ENCODE data around the gene OR9Q1. TPM values are rescaled to one million over a fixed set of nuclear protein-coding genes. Genes with fewer than 3 reads are reported as not detected.

The OR9Q1 gene
- total and polyA plus RNA-seq, 4 donors: not detected

DNA sequence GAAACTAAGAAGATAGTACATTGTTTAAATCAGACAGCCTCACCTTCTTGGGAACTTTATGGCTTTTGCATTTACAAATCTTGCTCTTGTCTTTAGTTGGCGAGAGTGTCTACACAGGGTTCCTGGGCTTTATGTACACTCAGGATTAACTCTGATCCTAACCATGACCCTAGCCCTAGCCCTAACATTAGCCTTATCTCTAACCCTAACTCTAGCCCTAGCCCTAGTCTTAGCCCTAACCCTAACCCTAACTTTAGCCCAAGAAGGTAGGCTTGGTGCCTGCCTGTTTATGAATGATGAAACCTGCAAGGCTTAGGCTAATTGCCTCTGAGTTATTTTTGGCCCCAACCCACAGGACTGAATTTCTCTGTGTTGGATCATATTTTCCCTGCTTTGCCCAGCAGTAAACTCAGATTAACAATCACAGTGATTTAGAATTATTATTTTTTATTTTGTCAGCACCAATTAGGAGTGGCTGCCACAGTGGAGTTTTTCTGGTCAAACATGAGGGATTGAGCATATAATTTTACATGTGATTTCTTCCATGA, 44.1 kb upstream of the OR9Q1 start (continued):
- TF ChIP-seq CTCF (IDR thresholded peaks at IDR 0.05; ENCODE audit: low read depth, low read length, missing input control): no peak

DNA sequence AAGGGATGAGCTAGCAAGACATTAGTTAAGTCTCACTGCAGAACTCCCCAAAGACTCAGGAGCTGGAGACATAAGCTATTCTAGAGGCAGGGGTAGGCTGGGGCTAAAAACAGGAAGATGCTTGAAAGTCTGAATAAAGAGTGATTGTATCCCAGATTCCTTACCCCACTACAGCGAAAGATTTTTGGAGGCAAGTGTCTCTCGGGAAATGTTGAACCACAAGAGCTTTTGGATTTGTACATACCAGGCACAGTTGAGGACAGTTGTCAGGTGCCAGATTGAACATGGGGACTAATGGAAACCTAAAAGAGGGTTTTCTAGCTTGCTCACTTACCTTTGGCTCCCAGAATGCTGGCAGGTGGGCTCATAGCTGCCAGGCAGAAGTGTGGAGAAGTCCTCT, 43.5 kb upstream of the OR9Q1 start:
- Histone ChIP-seq H3K27me3 (ENCODE audit: control insufficient read depth in 4 of 4, insufficient read depth in 4 of 4, low read length in 3 of 4) (peaks cover 0 to 2% (median under 1%) of the 10 kb centered on the region in 4 donors), H3K4me1 (ENCODE audit: control insufficient read depth in 4 of 4, insufficient read depth in 4 of 4, low read length in 3 of 4) (no peaks in the 10 kb centered on the region), H3K9ac (ENCODE audit: low read depth in 1 of 2, low read length in 2 of 2) (no peak overlapping the region), H3K27ac (ENCODE audit: low read depth in 1 of 2, low read length in 2 of 2) (no peak overlapping the region), H3K9me3 (ENCODE audit: control insufficient read depth in 4 of 4, low read length in 3 of 4) (no peaks in the 10 kb centered on the region), H3K4me3 (ENCODE audit: low read depth in 1 of 3, low read length in 3 of 3) (no peak overlapping the region), H3K36me3 (ENCODE audit: control insufficient read depth in 4 of 4, insufficient read depth in 3 of 4, low read depth in 1 of 4, low read length in 3 of 4) (no peaks in the 10 kb centered on the region)
- DNase-seq (ENCODE audit: low spot score): no peak
- 90% methylated on average over 2 of the region's 2 CpGs for WGBS
- TF ChIP-seq YY1 (IDR thresholded peaks at IDR 0.05): no peak
- TF ChIP-seq CTCF (IDR thresholded peaks at IDR 0.05; ENCODE audit: low read depth, low read length, missing input control): no peak
- no peak for TF ChIP-seq FOXA2 (IDR thresholded peaks at IDR 0.05)
- no peak for TF ChIP-seq TAF1 (conservative IDR thresholded peaks at IDR 0.05)
- TF ChIP-seq NR2F2 (IDR thresholded peaks at IDR 0.05): no peak
- no peak for TF ChIP-seq FOXA1 (IDR thresholded peaks at IDR 0.05)
- TF ChIP-seq, protein P1, sequence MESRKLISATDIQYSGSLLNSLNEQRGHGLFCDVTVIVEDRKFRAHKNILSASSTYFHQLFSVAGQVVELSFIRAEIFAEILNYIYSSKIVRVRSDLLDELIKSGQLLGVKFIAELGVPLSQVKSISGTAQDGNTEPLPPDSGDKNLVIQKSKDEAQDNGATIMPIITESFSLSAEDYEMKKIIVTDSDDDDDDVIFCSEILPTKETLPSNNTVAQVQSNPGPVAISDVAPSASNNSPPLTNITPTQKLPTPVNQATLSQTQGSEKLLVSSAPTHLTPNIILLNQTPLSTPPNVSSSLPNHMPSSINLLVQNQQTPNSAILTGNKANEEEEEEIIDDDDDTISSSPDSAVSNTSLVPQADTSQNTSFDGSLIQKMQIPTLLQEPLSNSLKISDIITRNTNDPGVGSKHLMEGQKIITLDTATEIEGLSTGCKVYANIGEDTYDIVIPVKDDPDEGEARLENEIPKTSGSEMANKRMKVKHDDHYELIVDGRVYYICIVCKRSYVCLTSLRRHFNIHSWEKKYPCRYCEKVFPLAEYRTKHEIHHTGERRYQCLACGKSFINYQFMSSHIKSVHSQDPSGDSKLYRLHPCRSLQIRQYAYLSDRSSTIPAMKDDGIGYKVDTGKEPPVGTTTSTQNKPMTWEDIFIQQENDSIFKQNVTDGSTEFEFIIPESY (IDR thresholded peaks at IDR 0.05): no peak

- H3K9ac ChIP-seq (ENCODE audit: low read depth in 1 of 2, low read length in 2 of 2): no peak overlapping the region
- peaks cover 0 to 5% (median 1%) of the 10 kb centered on the region in 4 donors for H3K27me3 ChIP-seq (ENCODE audit: control insufficient read depth in 4 of 4, insufficient read depth in 4 of 4, low read length in 3 of 4)
- H3K36me3 ChIP-seq (ENCODE audit: control insufficient read depth in 4 of 4, insufficient read depth in 3 of 4, low read depth in 1 of 4, low read length in 3 of 4): no peaks in the 10 kb centered on the region
- H3K4me1 ChIP-seq (ENCODE audit: control insufficient read depth in 4 of 4, insufficient read depth in 4 of 4, low read length in 3 of 4): no peaks in the 10 kb centered on the region
- no peak overlapping the region for H3K4me3 ChIP-seq (ENCODE audit: low read depth in 1 of 3, low read length in 3 of 3)
- no peak overlapping the region for H3K27ac ChIP-seq (ENCODE audit: low read depth in 1 of 2, low read length in 2 of 2)
- no peak for DNase-seq (ENCODE audit: low spot score)
- 82% methylated on average over 3 of the region's 3 CpGs for WGBS
- no peaks in the 10 kb centered on the region for H3K9me3 ChIP-seq (ENCODE audit: control insufficient read depth in 4 of 4, low read length in 3 of 4)
- TF ChIP-seq YY1 (IDR thresholded peaks at IDR 0.05) (no peak), SP1 (IDR thresholded peaks at IDR 0.05) (no peak), HNF4A (conservative IDR thresholded peaks at IDR 0.05) (no peak), RXRA (IDR thresholded peaks at IDR 0.05) (no peak), EGR1 (IDR thresholded peaks at IDR 0.05; ENCODE audit: low read depth in 2 of 2) (no peak), HNF4G (IDR thresholded peaks at IDR 0.05) (no peak), FOXA2 (IDR thresholded peaks at IDR 0.05) (no peak), CTCF (IDR thresholded peaks at IDR 0.05; ENCODE audit: low read depth, low read length, missing input control) (no peak), JUND (IDR thresholded peaks at IDR 0.05) (no peak), REST (IDR thresholded peaks at IDR 0.05) (no peak), FOXA1 (IDR thresholded peaks at IDR 0.05) (no peak)
- TF ChIP-seq, protein P1 (IDR thresholded peaks at IDR 0.05): no peak
- TF ChIP-seq, protein P2, sequence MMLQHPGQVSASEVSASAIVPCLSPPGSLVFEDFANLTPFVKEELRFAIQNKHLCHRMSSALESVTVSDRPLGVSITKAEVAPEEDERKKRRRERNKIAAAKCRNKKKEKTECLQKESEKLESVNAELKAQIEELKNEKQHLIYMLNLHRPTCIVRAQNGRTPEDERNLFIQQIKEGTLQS (IDR thresholded peaks at IDR 0.05): no peak
Observed at GRCh38 chr11:57981536-57981935, 42.1 kb upstream of the OR9Q1 start.
